Body of pancreas (tissue), 4 donors: ENCODE results near the gene DYNLT3.

Experiments used
- CTCF ChIP-seq, 7 experiments: fragments of 450-650 bp in 4 of 7; fragments of 200-600 bp in 3 of 7; sonication (generic) in 3 of 7; IDR thresholded peaks; one replicate each; pipeline ENCODE4 v1.5.1; 2016 to 2019; ENCODE audit warnings: antibody characterized with exemption in 7 of 7
- POLR2A ChIP-seq, 3 donors: fragments of 450-650 bp; IDR thresholded peaks; one replicate each; pipeline ENCODE4 v1.6.1; 2016; ENCODE audit warnings: antibody characterized with exemption in 3 of 3, mild to moderate bottlenecking in 2 of 3

GRCh38 chrX:37896511-37896890 lies 49.1 kb upstream of the DYNLT3 start:
- TF ChIP-seq CTCF (IDR thresholded peaks at IDR 0.05) (no peak), POLR2A (IDR thresholded peaks at IDR 0.05) (no peak)
